Sigmoid colon (tissue), 3 donors: ENCODE data around the gene TOP3B.

Experiments
- CTCF ChIP-seq, 4 experiments: fragments of 450-650 bp in 3 of 4; fragments of 200-600 bp in 1 of 4; IDR thresholded peaks; one replicate each; pipeline ENCODE4 v1.5.1; 2016 to 2019; ENCODE audit warnings: antibody characterized with exemption in 4 of 4, mild to moderate bottlenecking in 3 of 4, moderate library complexity in 2 of 4
- POLR2A ChIP-seq, 2 donors: fragments of 450-650 bp; IDR thresholded peaks; one replicate each; pipeline ENCODE4 v1.6.1; 2016; ENCODE audit warnings: antibody characterized with exemption in 2 of 2, mild to moderate bottlenecking in 2 of 2, moderate library complexity in 2 of 2

GRCh38 chr22:21938906-21939305, 43.7 kb downstream of the TOP3B start:
- no peak for TF ChIP-seq CTCF (IDR thresholded peaks at IDR 0.05)
- no peak for TF ChIP-seq POLR2A (IDR thresholded peaks at IDR 0.05)
